ENCODE measurements around the gene DOCK2. TPM values are rescaled to one million over a fixed set of nuclear protein-coding genes. Genes with fewer than 3 reads are reported as not detected.

DOCK2 gene
- total and polyA plus RNA-seq, 8 donors = 4.3 to 101 (median 5.3) TPM

- H3K4me3 ChIP-seq = no peak overlapping the region
- no peaks in the 10 kb centered on the region for H3K9me3 ChIP-seq
- no peak overlapping the region for H3K27ac ChIP-seq
- intact Hi-C loops (cut with DNase I) = no loop called here
- no peak for TF ChIP-seq CTCF (IDR thresholded peaks at IDR 0.05)
- H3K36me3 ChIP-seq = peaks cover 0 to 14% of the 10 kb centered on the region in 2 donors
- no peaks in the 10 kb centered on the region for H3K4me1 ChIP-seq
- no peak for ATAC-seq
- no peaks in the 10 kb centered on the region for H3K27me3 ChIP-seq
- DNase-seq = no peak
These were observed 144.6 kb downstream of the DOCK2 start for GRCh38 chr5:169781420-169782345.

- Histone ChIP-seq H3K27me3 (no peaks in the 10 kb centered on the region), H3K4me3 (no peak overlapping the region), H3K27ac (no peak overlapping the region), H3K4me1 (no peaks in the 10 kb centered on the region), H3K9me3 (no peaks in the 10 kb centered on the region), H3K36me3 (peaks cover 0 to 5% of the 10 kb centered on the region in 2 donors)
- no peak for TF ChIP-seq CTCF (IDR thresholded peaks at IDR 0.05)
- DNase-seq (no peak), ATAC-seq (no peak)
- intact Hi-C loops (cut with DNase I) = no loop called here
These were observed 148.9 kb downstream of the DOCK2 start for GRCh38 chr5:169785771-169786618.

GRCh38 chr5:169788168-169788567, 151.1 kb downstream of the DOCK2 start:
- ATAC-seq (peak; percentile 32), DNase-seq (no peak)
- Histone ChIP-seq H3K27ac (peak overlapping the region in 1 of 2 donors; percentile 37), H3K27me3 (no peaks in the 10 kb centered on the region), H3K4me3 (no peak overlapping the region), H3K4me1 (no peaks in the 10 kb centered on the region), H3K9me3 (no peaks in the 10 kb centered on the region), H3K36me3 (peaks cover 0 to 4% of the 10 kb centered on the region in 2 donors)
- TF ChIP-seq CTCF (IDR thresholded peaks at IDR 0.05) = no peak
- intact Hi-C loops (cut with DNase I) = no loop called here

- TF ChIP-seq CTCF (IDR thresholded peaks at IDR 0.05) = no peak
- ATAC-seq (no peak), DNase-seq (no peak)
- peaks cover 0 to 8% of the 10 kb centered on the region in 2 donors for H3K36me3 ChIP-seq
- no peaks in the 10 kb centered on the region for H3K4me1 ChIP-seq
- H3K4me3 ChIP-seq = no peak overlapping the region
- H3K27ac ChIP-seq = no peak overlapping the region
- intact Hi-C loops (cut with DNase I) = no loop called here
- no peaks in the 10 kb centered on the region for H3K9me3 ChIP-seq
- H3K27me3 ChIP-seq = no peaks in the 10 kb centered on the region
These were observed 152.4 kb downstream of the DOCK2 start for GRCh38 chr5:169789417-169789940.
